Measurements from ENCODE around the gene ETV6. TPM values are rescaled to one million over a fixed set of nuclear protein-coding genes. Genes with fewer than 3 reads are reported as not detected.

The ETV6 gene
- total RNA-seq, 1 donor from 2014 or later = 25.3 TPM

- intact Hi-C loops (cut with micrococcal nuclease) = no loop called here
Observed at GRCh38 chr12:11797317-11797913, 147.9 kb downstream of the ETV6 start.

GRCh38 chr12:11798006-11798708 lies 148.7 kb downstream of the ETV6 start:
- intact Hi-C loops (cut with micrococcal nuclease) = no loop called here

GRCh38 chr12:11798856-11799501 lies 149.5 kb downstream of the ETV6 start:
- intact Hi-C loops (cut with micrococcal nuclease) = no loop called here

DNA sequence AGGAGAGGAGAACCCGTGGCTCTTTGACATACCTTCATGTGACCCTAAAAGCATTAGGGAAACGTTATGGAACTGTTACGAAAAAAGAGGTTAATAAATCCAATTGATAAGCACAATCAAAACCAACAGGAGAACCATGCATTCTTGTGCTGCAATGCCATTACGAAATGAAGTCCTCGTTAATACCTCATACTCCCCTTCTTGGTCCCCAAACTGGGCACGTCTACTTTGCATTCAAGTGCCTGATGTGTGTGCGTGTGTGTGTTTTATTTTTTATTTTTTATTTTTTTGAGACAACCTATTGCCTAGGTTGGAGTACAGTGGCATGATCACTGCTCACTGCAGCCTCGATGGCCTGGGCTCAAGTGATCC lies 150.0 kb downstream of the ETV6 start:
- intact Hi-C loops (cut with micrococcal nuclease) = no loop called here

DNA sequence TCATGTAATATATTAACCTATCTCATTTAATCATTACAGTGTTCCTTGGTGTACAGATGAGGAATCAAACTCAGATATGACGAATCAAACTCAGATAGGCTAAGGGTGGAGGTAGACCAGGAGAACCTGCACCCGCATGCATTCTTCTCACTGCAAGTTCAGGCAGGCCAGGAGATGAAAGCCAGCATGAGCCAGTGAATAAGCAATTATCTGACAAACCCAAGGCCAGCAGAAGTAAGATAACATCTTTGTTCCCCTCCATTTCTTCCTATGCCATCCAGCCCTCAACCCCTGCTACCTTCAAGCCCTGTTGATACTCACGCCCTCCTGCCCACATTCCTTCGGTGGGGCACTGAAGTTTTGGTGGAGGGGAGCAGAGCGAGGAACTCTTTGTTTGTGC lies 152.2 kb downstream of the ETV6 start:
- intact Hi-C loops (cut with micrococcal nuclease) = no loop called here

GRCh38 chr12:11804130-11804529 lies 154.7 kb downstream of the ETV6 start:
- intact Hi-C loops (cut with micrococcal nuclease) = no loop called here

DNA sequence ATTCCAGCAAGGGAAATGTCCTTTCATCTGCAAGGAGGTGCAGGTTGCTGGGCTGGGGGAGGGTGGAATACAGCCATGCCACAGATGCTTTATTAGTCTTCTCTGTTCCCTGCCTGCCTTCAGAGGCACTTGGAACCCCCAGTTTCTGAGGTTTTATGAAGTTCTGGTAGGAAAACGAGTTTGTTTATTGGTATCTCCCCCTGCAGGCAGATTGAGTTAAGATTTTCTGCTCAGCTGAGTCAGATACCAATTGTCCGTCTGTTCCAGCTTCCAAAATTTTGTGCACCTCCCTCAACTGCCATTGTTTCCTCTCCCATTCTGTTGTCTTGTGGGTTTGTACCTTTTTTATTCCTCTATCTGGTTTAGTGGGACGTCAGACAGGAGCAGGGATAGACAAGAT lies 155.6 kb downstream of the ETV6 start:
- intact Hi-C loops (cut with micrococcal nuclease) = no loop called here

DNA sequence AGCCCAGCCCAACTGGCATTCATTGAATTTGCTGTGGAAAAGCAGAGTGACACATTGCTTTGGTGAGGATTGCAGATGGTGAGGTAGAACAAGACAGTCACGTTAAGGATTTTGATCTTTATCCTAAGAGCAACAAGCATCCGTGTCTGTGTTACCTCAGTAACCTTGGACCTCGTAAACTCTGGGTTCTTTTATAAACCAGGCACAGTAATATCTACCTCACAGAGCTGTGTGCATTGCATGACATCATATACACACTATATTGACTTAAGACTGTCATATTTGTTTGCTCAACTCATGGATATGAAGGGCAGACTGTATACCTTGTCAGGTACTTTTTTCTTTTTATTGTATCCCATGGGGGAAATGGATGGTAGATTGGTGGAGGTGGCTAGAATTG lies 156.2 kb downstream of the ETV6 start:
- intact Hi-C loops (cut with micrococcal nuclease) = no loop called here

- intact Hi-C loops (cut with micrococcal nuclease) = no loop called here
Observed at GRCh38 chr12:11807458-11807857, 158.0 kb downstream of the ETV6 start.

DNA sequence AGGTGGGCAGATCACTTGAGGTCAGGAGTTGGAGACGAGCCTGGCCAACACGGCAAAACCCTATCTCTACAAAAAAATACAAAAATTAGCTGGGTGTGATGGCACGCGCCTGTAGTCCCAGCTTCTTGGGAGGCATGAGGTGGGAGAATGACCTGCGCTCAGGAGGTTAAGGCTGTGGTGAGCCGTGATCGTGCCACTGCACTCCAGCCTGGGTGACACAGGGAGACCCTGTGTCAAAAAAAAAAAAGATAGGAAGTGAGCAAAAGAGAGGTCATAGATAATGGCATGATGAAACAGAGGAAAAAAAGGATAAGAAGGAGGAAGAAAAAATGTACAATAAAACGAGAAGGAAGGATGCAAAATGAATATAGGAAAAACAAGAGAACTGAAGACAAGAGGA lies 159.5 kb downstream of the ETV6 start:
- intact Hi-C loops (cut with micrococcal nuclease) = no loop called here

DNA sequence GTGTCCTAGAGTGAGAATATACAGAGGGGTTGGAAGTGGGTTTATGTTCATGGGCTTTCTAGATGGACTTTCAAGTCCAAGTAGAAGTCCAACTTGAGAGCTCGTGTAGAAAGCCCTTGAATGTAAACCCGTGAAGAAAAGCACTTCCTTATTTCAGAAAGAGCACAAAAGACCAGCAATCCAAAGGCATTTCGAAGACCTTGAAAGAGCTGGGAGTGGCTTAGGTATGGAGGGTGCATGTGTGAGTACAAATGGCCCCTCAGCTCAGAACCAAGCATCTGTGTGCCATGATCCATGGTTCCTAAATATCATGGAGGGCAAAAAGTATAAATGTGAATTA lies 160.7 kb downstream of the ETV6 start:
- intact Hi-C loops (cut with micrococcal nuclease) = no loop called here

DNA sequence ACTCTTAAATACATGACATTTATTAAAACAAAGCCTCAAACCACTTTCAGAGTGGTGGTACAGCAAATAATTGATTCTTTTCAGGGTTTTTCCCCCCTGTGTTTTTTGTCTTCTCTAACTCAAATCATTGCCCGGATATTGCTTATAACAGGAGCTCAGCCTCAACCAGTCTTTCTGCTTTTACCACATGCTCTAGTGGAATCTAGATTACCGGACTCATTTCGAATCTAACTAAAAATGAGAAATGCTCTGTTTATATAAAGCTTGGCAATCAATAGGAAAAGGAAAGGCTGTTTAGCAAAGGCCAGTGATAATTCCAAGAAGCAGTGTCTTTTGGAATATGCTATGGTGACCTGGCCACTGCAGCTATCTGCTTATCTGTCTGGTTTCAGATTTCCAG lies 161.5 kb downstream of the ETV6 start:
- intact Hi-C loops (cut with micrococcal nuclease) = no loop called here

DNA sequence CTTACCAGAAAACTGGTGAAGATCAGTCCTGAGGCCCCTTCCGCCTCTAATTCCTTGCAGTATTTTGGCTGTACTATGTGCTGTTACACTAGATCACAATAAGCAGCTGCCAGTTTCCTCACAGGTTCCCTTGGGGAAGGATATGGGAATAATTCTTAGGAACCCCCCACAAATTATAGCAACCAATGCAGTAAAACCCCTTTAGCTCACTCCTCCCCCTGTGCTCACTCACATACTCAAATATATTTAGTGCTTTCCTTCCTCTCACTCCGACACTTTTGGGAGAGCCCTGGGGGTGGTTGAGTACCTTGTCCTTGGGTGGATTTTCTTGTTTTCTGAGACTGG lies 162.7 kb downstream of the ETV6 start:
- intact Hi-C loops (cut with micrococcal nuclease) = no loop called here

- intact Hi-C loops (cut with micrococcal nuclease) = no loop called here
Observed at GRCh38 chr12:11812586-11813437, 163.3 kb downstream of the ETV6 start.

DNA sequence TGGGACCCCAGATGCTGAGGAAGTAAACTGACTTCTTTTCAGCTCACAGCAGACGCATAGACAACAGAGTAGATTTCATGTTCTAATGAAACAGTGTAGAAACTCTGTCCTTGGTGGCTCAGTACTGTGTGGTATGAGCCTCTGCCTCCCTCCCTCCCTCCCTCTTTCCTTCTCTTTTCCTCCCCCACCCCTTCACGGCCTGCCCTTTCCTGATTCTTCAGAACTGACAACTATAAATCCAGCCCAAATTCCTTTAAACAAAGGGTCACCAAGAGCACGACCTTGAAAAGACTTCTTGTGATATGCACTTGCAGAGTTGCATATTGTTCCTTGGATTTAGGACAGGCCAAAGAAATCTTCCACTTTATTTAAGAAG lies 164.0 kb downstream of the ETV6 start:
- intact Hi-C loops (cut with micrococcal nuclease) = no loop called here

- intact Hi-C loops (cut with micrococcal nuclease) = no loop called here
Observed at GRCh38 chr12:11814374-11814773, 164.9 kb downstream of the ETV6 start.

GRCh38 chr12:11815397-11815796 lies 165.9 kb downstream of the ETV6 start:
- intact Hi-C loops (cut with micrococcal nuclease) = no loop called here

DNA sequence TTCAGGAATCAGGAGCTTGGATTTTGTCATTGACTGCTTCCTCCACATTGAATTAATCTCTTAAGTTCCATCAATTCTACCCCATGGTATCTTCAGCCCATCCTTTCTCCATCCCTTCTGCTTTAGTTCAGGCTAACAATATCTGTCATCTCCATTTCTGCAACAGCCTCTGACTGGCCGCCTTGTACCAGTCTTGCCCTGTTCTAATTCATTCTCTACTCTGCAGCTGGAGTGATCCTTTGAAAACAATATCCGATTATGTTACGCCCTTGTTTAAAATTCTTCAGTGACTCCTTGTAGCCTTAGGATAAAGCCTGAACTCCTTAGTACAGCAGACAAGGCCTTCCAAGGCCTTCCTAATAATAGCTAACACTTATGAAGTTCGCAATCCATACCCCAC lies 170.2 kb downstream of the ETV6 start:
- intact Hi-C loops (cut with micrococcal nuclease) = loop anchor here (5.0 kb wide), 1 partner anchor 213 kb away; no protein-coding TSS in a partner anchor

GRCh38 chr12:11820476-11820875 lies 171.0 kb downstream of the ETV6 start:
- intact Hi-C loops (cut with micrococcal nuclease) = loop anchor here (5.0 kb wide), 1 partner anchor 212 kb away; no protein-coding TSS in a partner anchor

GRCh38 chr12:11821386-11822080 lies 172.1 kb downstream of the ETV6 start:
- intact Hi-C loops (cut with micrococcal nuclease) = loop anchor here (5.0 kb wide), 1 partner anchor 211 kb away; no protein-coding TSS in a partner anchor

DNA sequence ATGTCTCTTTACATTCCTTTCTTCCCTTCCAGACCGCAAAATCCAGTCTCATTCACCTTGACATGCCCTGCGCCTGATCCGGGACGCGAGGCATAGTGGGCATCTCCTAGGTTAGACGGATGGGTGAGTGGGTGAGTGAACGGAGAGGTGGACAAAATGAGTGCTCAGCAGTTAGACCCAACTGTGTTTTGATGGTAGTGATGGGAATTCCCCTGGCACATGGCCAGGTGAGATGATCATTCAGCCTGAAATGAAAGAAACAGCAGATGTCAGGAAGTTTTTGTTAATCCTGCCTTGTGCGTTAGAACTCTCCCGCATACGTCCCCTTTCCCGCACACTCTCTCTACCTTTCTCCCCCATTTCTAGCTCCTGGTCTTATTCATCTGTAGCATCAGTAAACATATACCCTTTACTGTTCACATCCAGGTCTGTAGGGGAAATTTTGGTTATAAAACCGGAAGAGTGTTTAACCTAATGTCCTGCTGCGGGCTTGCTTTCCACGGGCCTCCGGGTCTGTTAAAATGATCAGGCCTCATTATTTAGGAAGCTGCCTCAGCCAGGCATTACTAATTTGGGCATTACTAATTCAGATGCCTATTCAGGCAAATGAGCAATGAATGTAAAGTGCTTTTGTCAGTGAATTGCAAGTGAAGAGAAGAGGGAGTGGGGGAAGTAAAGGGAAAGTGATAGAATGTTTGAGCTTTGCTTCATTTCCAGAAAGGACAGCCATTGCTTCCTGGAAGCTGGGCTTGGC lies 172.8 kb downstream of the ETV6 start:
- intact Hi-C loops (cut with micrococcal nuclease) = loop anchor here (5.0 kb wide), 1 partner anchor 210 kb away; no protein-coding TSS in a partner anchor
